Muscle of leg (tissue), 11 donors: ENCODE results near the gene SBSN. TPM values are rescaled to one million over a fixed set of nuclear protein-coding genes. Genes with fewer than 3 reads are reported as not detected.
A peak's percentile ranks its signal among the peaks of the same experiment; 100 is the strongest.

Experiments
- DNase-seq: peaks from one replicate; pipeline ENCODE4 v3.0.0; 2013
- H3K27ac ChIP-seq: one replicate; pipeline ENCODE4 v1.5.1; 2013; ENCODE audit warnings: mild to moderate bottlenecking, low read length, control low read depth
- H3K27me3 ChIP-seq: one replicate; pipeline ENCODE4 v1.6.1; 2013; ENCODE audit warnings: low read length; ENCODE audit not compliant: control insufficient read depth, insufficient read depth
- H3K36me3 ChIP-seq: one replicate; pipeline ENCODE4 v1.6.1; 2013; ENCODE audit warnings: low read length; ENCODE audit not compliant: control insufficient read depth, insufficient read depth
- H3K4me1 ChIP-seq: one replicate; pipeline ENCODE4 v1.6.1; 2013; ENCODE audit warnings: low read length; ENCODE audit not compliant: control insufficient read depth, insufficient read depth
- H3K4me3 ChIP-seq: one replicate; pipeline ENCODE4 v1.5.1; 2013; ENCODE audit warnings: low read length, control low read depth
- H3K9me3 ChIP-seq: replicated peaks from 2 replicates; pipeline ENCODE4 v1.6.1; 2013; ENCODE audit warnings: low read depth, low read length; ENCODE audit not compliant: control insufficient read depth
- WGBS: methylation state at CpG from one replicate; pipeline ENCODE4 v1.1.5; 2013; ENCODE audit warnings: missing lambda C conversion rate; ENCODE audit not compliant: insufficient coverage; 5-methylcytosine and 5-hydroxymethylcytosine counted together
- polyA plus RNA-seq, 8 donors: library from polyadenylated mRNA; unstranded; fragments of 120-200 nt; gene quantifications; one replicate each; pipeline versions ENCODE4 v1.2.1 to v1.2.3, GENCODE V29; 2013; ENCODE audit warnings: inconsistent platforms in 1 of 8, low replicate concordance in 1 of 8; ENCODE audit not compliant: insufficient read length in 8 of 8, insufficient read depth in 1 of 8
- total RNA-seq: library from RNA; stranded (reverse); fragments of 120-200 nt; gene quantifications from one replicate; pipeline ENCODE4 v1.2.4, GENCODE V29; 2013

The SBSN gene
- total and polyA plus RNA-seq, 9 donors = 0.10 to 5.1 (median 0.40) TPM; not detected in 5

- no peaks in the 10 kb centered on the region for H3K9me3 ChIP-seq
- peaks cover 19% of the 10 kb centered on the region for H3K4me1 ChIP-seq
- H3K4me3 ChIP-seq = peak within 1 kb of the TSS; percentile 93
- DNase-seq = peak; percentile 95
- WGBS = under 1% methylated on average over 79 of the region's 85 CpGs
- peak within 1 kb of the TSS; percentile 77 for H3K27ac ChIP-seq
- peaks cover 23% of the 10 kb centered on the region for H3K36me3 ChIP-seq
- no peaks in the 10 kb centered on the region for H3K27me3 ChIP-seq
Observed at GRCh38 chr19:35545001-35545854, 17.1 kb upstream of the SBSN start, which contains the start of gene TMEM147. TMEM147 (plus strand) TSS chr19:35545626; CDS start chr19:35545740, 114 bp downstream.

GRCh38 chr19:35544110-35544802, 16.1 kb upstream of the SBSN start:
- WGBS = 83% methylated on average over 1 of the region's 3 CpGs
- Histone ChIP-seq H3K9me3 (no peaks in the 10 kb centered on the region), H3K27me3 (no peaks in the 10 kb centered on the region), H3K27ac (no peak overlapping the region), H3K4me1 (peaks cover 19% of the 10 kb centered on the region), H3K36me3 (peaks cover 23% of the 10 kb centered on the region), H3K4me3 (peak overlapping the region; percentile 93)
- no peak for DNase-seq

GRCh38 chr19:35543280-35544109, 15.4 kb upstream of the SBSN start:
- H3K27me3 ChIP-seq = no peaks in the 10 kb centered on the region
- peaks cover 19% of the 10 kb centered on the region for H3K4me1 ChIP-seq
- no peak overlapping the region for H3K4me3 ChIP-seq
- 87% methylated on average over 7 of the region's 15 CpGs for WGBS
- H3K36me3 ChIP-seq = peaks cover 23% of the 10 kb centered on the region
- DNase-seq = no peak
- no peaks in the 10 kb centered on the region for H3K9me3 ChIP-seq
- H3K27ac ChIP-seq = no peak overlapping the region

- Histone ChIP-seq H3K27me3 (no peaks in the 10 kb centered on the region), H3K36me3 (peaks cover 15% of the 10 kb centered on the region), H3K4me1 (peaks cover 19% of the 10 kb centered on the region), H3K9me3 (no peaks in the 10 kb centered on the region), H3K4me3 (no peak overlapping the region), H3K27ac (no peak overlapping the region)
- no peak for DNase-seq
- 95% methylated on average over 4 of the region's 11 CpGs for WGBS
Observed at GRCh38 chr19:35542209-35542608, 14.1 kb upstream of the SBSN start.

GRCh38 chr19:35540356-35540927, 12.3 kb upstream of the SBSN start:
- no peak for DNase-seq
- no peak overlapping the region for H3K4me3 ChIP-seq
- H3K4me1 ChIP-seq = peaks cover 9% of the 10 kb centered on the region
- 92% methylated on average over 3 of the region's 7 CpGs for WGBS
- peaks cover 6% of the 10 kb centered on the region for H3K36me3 ChIP-seq
- H3K27ac ChIP-seq = no peak overlapping the region
- H3K27me3 ChIP-seq = no peaks in the 10 kb centered on the region
- no peaks in the 10 kb centered on the region for H3K9me3 ChIP-seq

- Histone ChIP-seq H3K36me3 (peaks cover 6% of the 10 kb centered on the region), H3K9me3 (no peaks in the 10 kb centered on the region), H3K27me3 (peaks cover 2% of the 10 kb centered on the region), H3K4me1 (peaks cover 7% of the 10 kb centered on the region), H3K27ac (no peak overlapping the region), H3K4me3 (no peak overlapping the region)
- WGBS = 92% methylated on average over 11 of the region's 12 CpGs
- no peak for DNase-seq
Observed at GRCh38 chr19:35539850-35540249, 11.7 kb upstream of the SBSN start.

- Histone ChIP-seq H3K36me3 (peaks cover 6% of the 10 kb centered on the region), H3K4me1 (peaks cover 1% of the 10 kb centered on the region), H3K4me3 (no peak overlapping the region), H3K27me3 (peaks cover 7% of the 10 kb centered on the region), H3K9me3 (no peaks in the 10 kb centered on the region), H3K27ac (no peak overlapping the region)
- no peak for DNase-seq
- WGBS = no CpG with 5 or more reads among the region's 6 CpGs
Observed at GRCh38 chr19:35539314-35539713, 11.2 kb upstream of the SBSN start.

- H3K9me3 ChIP-seq = no peaks in the 10 kb centered on the region
- no peaks in the 10 kb centered on the region for H3K4me1 ChIP-seq
- no peaks in the 10 kb centered on the region for H3K36me3 ChIP-seq
- no peak for DNase-seq
- 60% methylated on average over 7 of the region's 10 CpGs for WGBS
- no peak overlapping the region for H3K4me3 ChIP-seq
- peaks cover 26% of the 10 kb centered on the region for H3K27me3 ChIP-seq
- H3K27ac ChIP-seq = no peak overlapping the region
Observed at GRCh38 chr19:35534803-35535480, 6.8 kb upstream of the SBSN start.

GRCh38 chr19:35533822-35534392, 5.8 kb upstream of the SBSN start:
- Histone ChIP-seq H3K27me3 (peaks cover 28% of the 10 kb centered on the region), H3K4me3 (no peak overlapping the region), H3K27ac (no peak overlapping the region), H3K4me1 (no peaks in the 10 kb centered on the region), H3K9me3 (no peaks in the 10 kb centered on the region), H3K36me3 (no peaks in the 10 kb centered on the region)
- DNase-seq = peak; percentile 45
- 3% methylated on average over 18 of the region's 30 CpGs for WGBS
